Mucosa of gallbladder (tissue), 1 donor: ENCODE measurements around the gene KLHL3. TPM values are rescaled to one million over a fixed set of nuclear protein-coding genes. Genes with fewer than 3 reads are reported as not detected.

Experiments
- DNase-seq: peaks from one replicate; pipeline ENCODE4 v3.0.0-alpha.2; 2020; ENCODE audit warnings: low spot score
- total RNA-seq: library from RNA; stranded (reverse); gene quantifications from one replicate; pipeline ENCODE4 v1.2.1, GENCODE V29; 2021
- donor health status: DM: no; HTN: no; CAD: no.

Gene KLHL3
- total RNA-seq, 1 donor from 2014 or later, result 20.3 TPM

- no peak for DNase-seq
Measured at GRCh38 chr5:137611794-137612435, 124.0 kb downstream of the KLHL3 start.

DNA sequence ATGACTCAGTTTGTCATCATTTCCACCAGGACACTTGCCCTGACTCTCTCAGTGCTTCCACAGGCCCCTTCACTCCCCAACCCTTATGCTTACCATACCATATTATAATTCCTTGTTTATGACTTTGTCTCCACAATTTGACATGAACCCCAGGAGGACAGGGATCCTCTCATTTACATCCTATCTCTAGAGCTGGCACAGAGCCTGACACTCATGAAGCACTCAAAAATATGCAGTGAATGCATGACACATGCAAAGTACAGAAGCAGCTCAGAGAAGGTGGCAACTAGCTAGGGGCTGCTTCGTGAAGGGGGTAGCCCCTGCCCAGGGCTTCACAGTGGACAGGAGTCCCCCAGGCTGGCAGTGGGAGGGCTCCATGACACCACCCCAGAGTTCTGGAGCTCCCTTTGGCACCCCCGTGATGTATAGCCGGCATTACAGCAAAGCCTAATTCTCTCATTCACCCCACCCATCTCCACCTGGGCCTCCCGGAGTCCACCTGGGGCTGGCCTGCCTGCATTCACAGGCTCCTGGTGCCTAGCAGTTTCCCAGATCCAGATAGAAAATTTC, 124.8 kb downstream of the KLHL3 start:
- DNase-seq, result no peak

DNA sequence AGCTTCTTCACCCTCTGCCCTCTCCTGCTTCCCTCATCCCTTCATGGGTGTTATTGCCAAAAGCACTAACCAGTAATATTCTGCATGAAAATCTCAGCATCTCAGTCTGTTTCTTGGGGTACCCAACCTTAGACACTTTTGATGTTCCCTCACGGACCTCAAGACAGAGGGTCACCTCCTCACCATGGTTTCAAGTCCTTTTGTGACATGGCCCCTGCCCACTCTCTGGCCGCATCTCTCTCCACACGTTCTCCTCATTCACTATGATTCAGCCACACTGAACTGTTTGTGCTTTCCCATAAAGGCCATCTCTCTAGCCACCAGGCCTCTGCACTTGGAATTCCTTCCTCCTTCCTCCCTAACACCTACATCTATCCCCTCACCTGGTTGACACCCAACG, 125.3 kb downstream of the KLHL3 start:
- no peak for DNase-seq

GRCh38 chr5:137609127-137609526, 126.8 kb downstream of the KLHL3 start:
- DNase-seq, result no peak

DNA sequence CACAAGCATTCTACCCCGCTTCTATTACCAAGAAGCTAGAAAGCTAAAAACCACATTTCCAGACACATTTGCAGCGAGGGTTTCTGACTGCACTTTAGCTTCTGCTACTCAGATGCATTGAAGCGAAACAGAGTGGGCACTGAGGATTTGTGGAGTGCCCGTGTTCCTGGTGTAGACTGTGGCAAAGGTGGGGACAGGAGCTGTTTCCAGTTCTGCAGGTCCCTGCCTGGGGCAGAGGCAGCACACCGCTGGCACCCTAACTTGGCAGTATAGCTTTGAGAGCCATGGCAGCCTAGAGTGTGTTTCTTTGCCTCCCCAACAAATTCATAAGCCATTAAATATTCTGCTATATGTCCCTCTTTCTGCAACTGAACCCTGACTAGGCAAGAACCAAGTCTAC, 128.1 kb downstream of the KLHL3 start:
- DNase-seq, result no peak

GRCh38 chr5:137606401-137606800, 129.5 kb downstream of the KLHL3 start:
- DNase-seq, result no peak

DNA sequence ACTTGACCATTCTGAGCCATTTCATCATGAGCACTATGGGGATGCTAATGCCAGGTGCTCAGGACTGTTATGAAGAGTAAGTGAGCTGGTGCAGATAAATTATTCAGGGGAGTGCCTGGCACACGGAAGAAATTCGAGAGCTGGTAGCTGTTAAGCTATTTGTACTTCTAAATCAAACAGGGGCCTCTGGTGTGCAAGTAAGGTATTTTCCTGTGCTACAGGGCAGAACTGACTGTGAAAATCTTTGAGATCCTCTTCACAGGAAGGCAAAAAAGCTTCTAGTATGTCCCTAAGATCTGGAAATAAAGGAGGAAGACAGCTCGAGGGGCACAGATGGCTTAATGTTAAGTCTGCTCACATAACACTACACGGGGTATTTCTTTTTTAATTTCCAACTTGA, 130.5 kb downstream of the KLHL3 start:
- no peak for DNase-seq

DNA sequence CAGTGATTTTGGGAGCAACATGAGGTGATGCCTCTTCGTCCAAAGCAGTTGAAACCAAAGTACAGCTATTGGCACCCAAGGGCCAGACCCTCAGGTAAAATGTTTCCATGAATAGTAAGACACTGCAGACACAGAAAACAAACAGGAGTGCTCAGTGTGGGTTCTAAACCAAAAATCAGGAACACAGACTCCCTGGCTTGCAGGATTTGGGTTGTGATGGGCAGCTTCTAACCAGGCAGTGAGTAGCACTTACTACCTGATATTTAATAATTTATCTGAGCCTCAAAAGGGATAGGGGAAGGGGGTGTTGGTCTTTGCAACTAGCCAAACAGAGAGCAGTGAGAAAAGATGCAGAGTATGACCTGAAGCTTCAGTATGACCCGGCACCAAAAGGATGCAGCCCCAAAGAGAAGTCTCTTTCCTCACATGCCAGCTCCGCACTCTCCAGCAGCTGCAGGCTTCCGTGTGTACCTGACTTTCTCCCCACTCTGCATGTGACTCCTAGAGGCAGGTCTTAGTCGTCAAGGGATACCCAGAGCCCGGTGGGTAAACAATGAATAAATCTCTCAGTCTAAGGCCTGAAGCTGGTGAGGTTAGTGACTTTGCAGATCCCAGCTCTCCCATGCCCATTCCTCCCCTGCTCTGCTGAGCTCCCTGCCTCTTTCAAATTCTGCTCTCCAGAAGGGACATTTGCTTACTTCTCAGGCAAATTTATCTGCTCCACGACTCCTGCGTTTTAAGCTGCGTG, 131.4 kb downstream of the KLHL3 start:
- DNase-seq, result no peak

GRCh38 chr5:137603891-137604290, 132.0 kb downstream of the KLHL3 start:
- DNase-seq, result no peak

GRCh38 chr5:137603356-137603755, 132.5 kb downstream of the KLHL3 start:
- no peak for DNase-seq

DNA sequence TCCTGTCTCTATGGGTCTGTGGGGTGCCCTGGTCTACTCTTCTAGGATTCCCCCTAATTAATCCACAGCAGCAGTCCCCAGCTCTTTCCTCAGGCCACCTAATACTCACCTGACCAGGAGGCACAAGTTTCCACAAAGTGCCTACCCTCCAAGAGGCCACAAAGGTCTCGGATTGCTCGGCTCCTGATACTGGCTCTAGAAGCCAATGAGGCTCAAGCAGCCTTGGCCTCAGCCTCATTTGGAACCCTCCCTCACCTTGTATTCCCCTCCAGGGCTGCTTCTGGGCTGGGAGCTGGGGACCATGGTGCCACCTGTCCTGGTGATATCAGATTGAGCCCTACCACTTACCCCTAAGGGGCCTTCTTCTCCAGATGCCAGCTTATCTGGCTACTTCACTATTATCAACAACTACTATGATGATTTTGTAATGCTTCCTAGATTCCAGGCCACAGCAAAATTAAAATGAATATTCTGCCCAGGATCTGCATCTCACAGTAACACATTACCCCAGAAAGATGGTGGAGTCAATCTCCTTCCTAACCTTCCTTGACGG, 133.1 kb downstream of the KLHL3 start:
- DNase-seq, result no peak

GRCh38 chr5:137600721-137601360, 135.0 kb downstream of the KLHL3 start:
- DNase-seq, result no peak

DNA sequence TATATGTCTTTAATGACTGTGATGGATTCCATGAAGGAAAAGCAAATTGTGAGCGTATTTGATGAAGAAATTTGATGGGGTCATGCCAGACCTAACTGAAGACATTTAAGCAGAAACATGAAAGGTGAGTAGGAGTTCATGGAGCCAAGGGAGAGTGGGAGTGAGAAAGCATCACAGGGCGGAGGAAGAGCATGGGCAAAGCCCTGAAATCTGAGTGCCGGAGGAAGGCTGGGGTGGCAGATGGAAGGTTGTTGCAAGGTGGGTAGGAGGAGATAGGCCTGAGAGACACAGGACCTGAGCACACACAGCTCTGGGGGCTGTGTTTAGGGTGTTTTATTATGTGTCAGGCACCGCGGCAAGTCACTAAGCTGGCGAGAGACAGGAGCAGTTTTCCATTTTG, 136.4 kb downstream of the KLHL3 start:
- no peak for DNase-seq

DNA sequence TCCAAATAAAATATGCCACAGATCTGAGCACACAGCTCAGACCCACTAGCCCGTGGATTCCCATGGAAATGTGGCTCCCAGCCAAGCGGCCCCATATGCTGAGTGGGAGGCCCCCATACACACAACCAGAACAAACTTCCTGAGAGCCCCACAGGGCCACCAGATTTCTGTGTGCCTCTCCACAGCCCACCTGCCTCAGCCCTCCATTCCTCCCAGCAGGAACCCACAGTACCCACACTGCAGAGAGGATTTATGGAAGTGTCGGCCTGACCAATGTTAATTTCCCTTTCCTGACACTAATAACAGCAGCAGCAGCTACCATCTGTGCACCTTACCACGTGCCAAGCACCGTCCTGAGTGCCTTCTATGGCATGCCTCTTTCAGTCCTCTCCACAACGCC, 137.5 kb downstream of the KLHL3 start:
- DNase-seq, result no peak

DNA sequence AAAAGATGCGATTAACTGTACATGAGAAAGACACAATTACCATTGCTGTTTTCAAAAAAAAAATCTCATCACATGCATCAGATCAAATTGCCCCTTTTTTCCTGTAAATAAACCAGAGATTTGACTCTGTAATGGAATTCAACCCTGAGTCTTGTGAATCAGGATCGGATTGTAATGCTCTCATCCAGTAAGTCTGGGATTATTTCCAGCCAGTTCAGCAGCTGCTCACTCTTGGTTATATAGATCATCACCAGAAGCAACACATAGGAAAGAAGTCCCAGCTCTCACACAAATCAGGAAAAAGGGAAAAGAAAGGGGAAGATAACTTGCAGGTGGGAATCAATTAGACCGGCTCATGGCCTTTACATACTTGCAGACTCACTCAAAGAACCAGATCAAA, 138.9 kb downstream of the KLHL3 start:
- no peak for DNase-seq

GRCh38 chr5:137595396-137596079, 140.4 kb downstream of the KLHL3 start:
- DNase-seq, result no peak

DNA sequence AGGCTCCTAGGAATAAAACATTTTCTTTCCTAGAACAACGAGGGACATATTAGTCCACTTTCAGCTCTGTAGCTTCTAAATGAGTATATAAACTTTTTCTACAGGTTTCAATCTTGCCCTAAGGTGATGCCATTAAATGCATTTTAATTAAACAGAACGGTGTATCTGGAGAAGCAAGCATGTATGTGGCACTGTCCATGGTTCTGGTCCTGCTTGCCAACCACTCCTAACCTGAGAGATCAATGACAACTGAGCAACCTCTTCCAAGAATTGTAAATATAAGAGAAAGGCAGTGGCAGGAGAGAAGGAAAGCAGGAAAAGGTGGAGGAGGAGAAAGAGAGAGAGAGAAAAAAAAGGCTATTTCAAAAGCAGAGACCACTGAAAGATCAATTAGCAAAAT, 141.2 kb downstream of the KLHL3 start:
- DNase-seq, result no peak

DNA sequence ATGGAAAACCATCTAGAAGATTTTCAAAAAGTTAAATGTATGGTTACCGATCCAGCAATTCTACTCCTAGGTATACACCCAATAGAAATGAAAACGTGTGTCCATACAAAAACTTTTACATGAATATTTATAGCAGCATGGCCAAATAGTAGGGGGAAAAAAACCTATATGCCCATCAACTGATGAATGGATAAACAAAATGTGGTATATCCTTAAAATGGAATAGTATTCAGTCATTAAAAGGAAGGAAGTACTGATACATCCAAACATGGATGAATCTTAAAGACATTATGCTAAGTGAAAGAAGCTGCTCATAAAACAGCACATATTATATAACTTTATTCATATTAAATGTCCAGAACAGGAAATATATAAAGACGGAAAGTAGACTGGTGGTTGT, 143.6 kb downstream of the KLHL3 start:
- no peak for DNase-seq

DNA sequence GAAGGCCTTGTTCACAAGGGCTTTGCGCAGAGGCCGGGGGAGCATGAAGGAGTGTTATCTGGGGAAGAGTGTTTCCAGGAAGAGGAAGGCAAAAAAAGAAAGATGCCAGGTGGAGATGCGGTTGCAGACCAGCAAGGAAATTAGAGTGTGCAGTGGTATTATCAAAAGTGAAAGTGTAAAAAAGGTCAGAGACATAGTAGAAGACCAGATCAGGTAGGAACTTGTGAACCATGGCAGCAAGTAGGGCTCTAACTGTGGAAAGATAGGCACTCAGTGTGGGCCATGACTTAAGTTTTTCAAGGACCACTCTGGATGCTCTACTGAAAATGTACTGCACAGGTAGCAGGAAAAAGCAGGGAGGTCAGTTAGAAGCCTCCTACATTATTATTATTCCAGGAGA, 146.7 kb downstream of the KLHL3 start:
- DNase-seq, result no peak

DNA sequence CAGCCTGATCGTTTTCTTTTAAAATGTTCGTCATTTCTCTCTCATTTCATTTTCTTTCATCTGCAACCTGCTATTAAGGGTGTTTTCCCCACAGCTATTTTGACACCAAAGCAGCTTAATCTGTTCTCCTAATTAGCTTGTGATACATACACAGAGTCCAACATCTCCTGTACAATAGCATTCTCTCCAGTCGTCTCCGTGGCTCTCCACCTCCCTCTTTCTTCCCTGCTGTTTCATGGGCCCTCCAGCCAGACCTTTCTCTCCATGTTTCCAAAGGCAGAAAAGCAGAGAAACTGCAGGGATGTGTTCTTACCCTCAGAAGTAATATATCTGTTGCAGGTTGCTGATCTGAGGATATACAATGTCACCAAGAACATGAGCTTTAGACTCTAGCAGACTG, 148.0 kb downstream of the KLHL3 start:
- no peak for DNase-seq

DNA sequence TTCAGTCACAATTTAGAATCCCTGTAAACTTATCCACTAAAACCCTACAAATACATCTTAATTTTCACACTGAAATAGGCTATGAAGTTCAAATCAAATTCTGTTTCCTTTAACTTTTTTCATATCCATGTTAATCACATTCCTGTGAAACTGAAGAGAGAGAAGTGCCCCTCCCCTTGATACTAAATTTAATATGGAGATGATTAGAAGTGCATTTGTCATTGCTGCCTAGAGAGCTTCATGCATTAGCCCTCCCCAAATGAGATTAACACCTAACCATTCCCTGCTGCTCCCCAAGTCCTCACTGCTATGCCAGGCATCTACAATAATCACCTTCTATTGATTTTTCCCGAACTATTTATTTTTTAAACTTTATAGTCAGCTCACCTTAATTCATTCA, 151.6 kb downstream of the KLHL3 start:
- DNase-seq, result no peak

- DNase-seq, result no peak
Measured at GRCh38 chr5:137583129-137583528, 152.8 kb downstream of the KLHL3 start.
